GM12878 (cell line): ENCODE results near the gene SMIM35. TPM values are rescaled to one million over a fixed set of nuclear protein-coding genes. Genes with fewer than 3 reads are reported as not detected.

Source experiments
- ATAC-seq: fragments of 200-7000 bp; cut with Tn5 transposase; 3 replicates; pipeline ENCODE4 v1.9.1; 2020; ENCODE audit warnings: mild to moderate bottlenecking, moderate library complexity
- BruUV-seq: library from RNA; stranded (reverse); fragments of 400-500 nt; replicated peaks from 2 replicates; lab custom pipeline; 2021; lab: Mats Ljungman, UMichigan
- CTCF ChIA-PET: fragments of 300-600 bp; sonication (Branson Sonifier 250); formaldehyde crosslinking; extraction: SDS; loops from one replicate; lab custom pipeline; 2021; ENCODE audit warnings: inconsistent platforms; lab: Yijun Ruan, JAX
- POLR2A ChIA-PET: fragments of 350-600 bp; formaldehyde crosslinking; extraction: SDS; loops from one replicate; lab custom pipeline; 2021; ENCODE audit warnings: inconsistent platforms; lab: Charles Lee
- RAD21 ChIA-PET: fragments of 300-600 bp; sonication (Branson Sonifier 250); formaldehyde crosslinking; loops from one replicate; lab custom pipeline; 2023; ENCODE audit warnings: antibody characterized with exemption; ENCODE audit not compliant: unreplicated experiment; lab: Charles Lee
- SMC1A ChIA-PET: fragments of 300-600 bp; sonication (Branson Sonifier 250); formaldehyde crosslinking; loops from one replicate; lab custom pipeline; 2023; ENCODE audit not compliant: unreplicated experiment, uncharacterized antibody; lab: Charles Lee
- DNase-seq: peaks from one replicate; pipeline ENCODE4 v3.0.0-alpha.2; 2011; ENCODE audit warnings: low read depth, low spot score
- FAIRE-seq: peaks from 3 replicates; lab custom pipeline; 2011; peaks lifted over from hg19 to GRCh38; lab: Jason Lieb, UNC
- H2AFZ ChIP-seq: 2 replicates; pipeline ENCODE4 v1.6.0; 2011; ENCODE audit warnings: low read depth, low read length, control low read depth; ENCODE audit not compliant: control insufficient read depth
- H3K27ac ChIP-seq: 2 replicates; pipeline ENCODE4 v1.5.1; 2011; ENCODE audit warnings: control low read depth; ENCODE audit not compliant: control insufficient read depth, insufficient read depth
- H3K27me3 ChIP-seq, 2 experiments: replicated peaks in 1 of 2; 2 replicates each; pipeline versions ENCODE4 v1.6.0 to v1.6.1; 2011; ENCODE audit warnings: low read length in 1 of 2; ENCODE audit not compliant: control insufficient read depth in 2 of 2, insufficient read depth in 2 of 2
- H3K36me3 ChIP-seq, 2 experiments: 2 replicates each; pipeline ENCODE4 v1.5.1; 2011; ENCODE audit warnings: low read length in 1 of 2; ENCODE audit not compliant: control insufficient read depth in 2 of 2, insufficient read depth in 2 of 2
- H3K4me1 ChIP-seq: 2 replicates; pipeline ENCODE4 v1.6.1; 2011; ENCODE audit warnings: mild to moderate bottlenecking, low read length, moderate library complexity, mixed read lengths; ENCODE audit not compliant: control insufficient read depth, insufficient read depth
- H3K4me2 ChIP-seq: 2 replicates; pipeline ENCODE4 v1.6.0; 2011; ENCODE audit warnings: control low read depth; ENCODE audit not compliant: control insufficient read depth, insufficient read depth
- H3K4me3 ChIP-seq: fragments of 200-600 bp; sonication (generic); 2 replicates; pipeline ENCODE4 v1.5.1; 2016
- H3K79me2 ChIP-seq: 2 replicates; pipeline ENCODE4 v1.6.0; 2011; ENCODE audit warnings: low read length; ENCODE audit not compliant: control insufficient read depth, insufficient read depth
- H3K9ac ChIP-seq: 2 replicates; pipeline ENCODE4 v1.8.0; 2011; ENCODE audit warnings: low read length, control low read depth, mixed read lengths; ENCODE audit not compliant: control insufficient read depth, insufficient read depth
- H3K9me3 ChIP-seq: replicated peaks from 3 replicates; pipeline ENCODE4 v1.5.1; 2011; ENCODE audit warnings: mild to moderate bottlenecking, low read length; ENCODE audit not compliant: control insufficient read depth, insufficient read depth
- H4K20me1 ChIP-seq: 2 replicates; pipeline ENCODE4 v1.6.0; 2011; ENCODE audit not compliant: control insufficient read depth, insufficient read depth
- BMI1 ChIP-seq: fragments of 450-650 bp; IDR thresholded peaks from 2 replicates; pipeline ENCODE4 v1.6.1; 2016; ENCODE audit warnings: mild to moderate bottlenecking, moderate library complexity, borderline replicate concordance
- CHD1 ChIP-seq: IDR thresholded peaks from 2 replicates; pipeline ENCODE4 v1.6.1; 2012; ENCODE audit warnings: low read depth, low read length, improper control_type of control experiment
- CHD2 ChIP-seq: IDR thresholded peaks from 2 replicates; pipeline ENCODE4 v1.6.1; 2011; ENCODE audit warnings: low read depth, low read length, improper control_type of control experiment, borderline replicate concordance
- CREB1 ChIP-seq: IDR thresholded peaks from 2 replicates; pipeline ENCODE4 v1.6.1; 2012; ENCODE audit warnings: low read depth, mild to moderate bottlenecking, inconsistent platforms
- GABPA ChIP-seq: IDR thresholded peaks from 2 replicates; pipeline ENCODE4 v1.6.1; 2014; ENCODE audit warnings: antibody characterized with exemption, low read depth, mild to moderate bottlenecking, inconsistent platforms
- HCFC1 ChIP-seq: fragments of 150-350 bp; IDR thresholded peaks from 2 replicates; pipeline ENCODE4 v1.6.1; 2014; ENCODE audit warnings: low read length
- PRDM15 ChIP-seq: fragments of 450-650 bp; formaldehyde crosslinking; IDR thresholded peaks from 2 replicates; pipeline ENCODE4 v1.4.0; 2020; ENCODE audit warnings: mild to moderate bottlenecking, moderate library complexity
- RAD51 ChIP-seq: fragments of 450-650 bp; IDR thresholded peaks from 2 replicates; pipeline ENCODE4 v1.6.1; 2016; ENCODE audit warnings: moderate library complexity, mild to moderate bottlenecking, inconsistent platforms
- RBBP5 ChIP-seq: fragments of 200-600 bp; sonication (generic); conservative IDR thresholded peaks from 2 replicates; pipeline ENCODE4 v1.6.1; 2016
- RELA ChIP-seq: fragments of 450-650 bp; IDR thresholded peaks from 2 replicates; pipeline ENCODE4 v1.8.0; 2014; ENCODE audit warnings: borderline replicate concordance; ENCODE audit not compliant: partially characterized antibody
- SKIL ChIP-seq: fragments of 450-650 bp; IDR thresholded peaks from 2 replicates; pipeline ENCODE4 v1.6.1; 2017; ENCODE audit warnings: mild to moderate bottlenecking, low read depth, inconsistent platforms; ENCODE audit not compliant: poor library complexity, severe bottlenecking
- SRF ChIP-seq, 2 experiments: IDR thresholded peaks; 2 replicates each; pipeline ENCODE4 v1.6.1; 2011; ENCODE audit warnings: low read depth in 2 of 2, low read length in 2 of 2, mild to moderate bottlenecking in 1 of 2, moderate library complexity in 1 of 2
- TCF7 ChIP-seq: IDR thresholded peaks from 2 replicates; pipeline ENCODE4 v1.6.1; 2014; ENCODE audit warnings: antibody characterized with exemption, borderline replicate concordance
- ZBTB4 ChIP-seq: fragments of 450-650 bp; formaldehyde crosslinking; IDR thresholded peaks from 2 replicates; pipeline ENCODE4 v1.4.0; 2022; ENCODE audit warnings: mild to moderate bottlenecking, moderate library complexity
- WGBS: methylation state at CpG from one replicate; pipeline ENCODE4 v1.1.6; 2016; ENCODE audit warnings: low lambda C conversion rate; ENCODE audit not compliant: insufficient replicate concordance, insufficient coverage; ENCODE audit errors: missing lambda C conversion rate; 5-methylcytosine and 5-hydroxymethylcytosine counted together
- in situ Hi-C: fragments of 300-500 bp; cut with MboI; formaldehyde crosslinking; loops from 9 replicates; pipeline ENCODE4 v1.14.3; 2018; ENCODE audit warnings: mixed read lengths
- intact Hi-C: fragments of 100-400 bp; cut with micrococcal nuclease; formaldehyde crosslinking; loops from one replicate; pipeline ENCODE4 v1.14.2; 2022; ENCODE audit not compliant: unreplicated experiment
- polyA plus RNA-seq, 11 experiments: library from polyadenylated mRNA; depleted of rRNA in 4 of 11; unstranded in 6 of 11; stranded (reverse) in 5 of 11; fragments of >200 nt; fragmentation: Nextera tagmentation in 4 of 11; fragmentation: Illumina TruSeq in 1 of 11; extraction: Ambion mirVana in 4 of 11; extraction: Trizol in 1 of 11; gene quantifications; 1 replicate in 1 of 11; 2 replicates in 10 of 11; pipeline versions ENCODE4 v1.2.1 to v1.2.3, GENCODE V29; 2011 to 2016; ENCODE audit warnings: inconsistent platforms in 2 of 11, missing spikeins in 2 of 11, low read depth in 1 of 11
- total RNA-seq, 4 experiments: library from RNA; depleted of rRNA in 3 of 4; stranded (reverse); fragments of >200 nt in 3 of 4; fragmentation: Illumina TruSeq in 1 of 4; extraction: Trizol in 1 of 4; gene quantifications; 2 replicates each; pipeline versions ENCODE4 v1.2.1 to v1.2.3, GENCODE V29; 2013 to 2021

Gene SMIM35
- total and polyA plus RNA-seq, 10 of the 15 experiments (the other 5 are each of a cell fraction or from before 2014, with no cell fraction given): 0.02 to 1.1 (median 0.05) TPM; not detected in 5

DNA sequence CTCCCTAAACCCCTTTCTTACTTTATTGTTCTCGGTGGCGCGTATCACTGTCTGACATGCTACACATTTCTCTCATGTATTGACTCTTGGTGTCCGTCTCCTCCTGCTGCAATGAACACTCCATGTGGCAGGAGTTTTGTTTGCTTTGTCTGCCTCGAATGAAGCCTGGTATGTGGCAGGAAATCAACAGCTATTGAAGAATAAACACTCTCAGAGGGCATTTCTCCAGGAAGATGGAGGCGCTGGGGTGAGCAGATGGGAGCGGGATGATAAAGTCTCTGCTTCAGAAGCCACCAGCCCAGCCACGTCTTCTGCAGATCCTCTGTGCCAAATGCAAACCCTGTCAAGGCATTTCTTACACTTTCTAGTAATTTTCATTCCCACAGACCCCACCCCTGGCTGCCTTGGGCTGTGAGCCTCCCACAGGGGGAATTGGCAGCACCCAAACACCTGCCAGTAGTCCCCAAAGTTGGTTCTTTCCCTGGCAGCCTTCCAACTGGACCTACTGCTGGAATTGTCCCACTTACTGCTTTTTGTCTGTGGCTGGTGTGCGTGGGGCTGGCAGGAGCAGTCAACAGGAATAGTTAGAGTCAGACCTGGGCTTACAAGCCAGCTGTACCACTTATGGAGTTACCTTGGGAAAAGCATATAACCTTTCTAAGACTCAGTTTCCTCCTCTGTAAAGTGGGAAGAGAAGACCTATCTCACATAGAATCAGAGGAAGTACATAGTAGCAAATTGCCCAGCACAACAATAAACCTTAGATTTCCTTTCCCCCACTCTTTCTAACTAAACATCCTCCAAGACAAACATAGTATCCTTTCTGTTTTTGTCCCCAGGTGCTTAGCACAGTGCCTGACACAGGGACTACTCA, 113.9 kb downstream of the SMIM35 start:
- 84% methylated on average over 9 of the region's 9 CpGs for WGBS
- Histone ChIP-seq H3K79me2 (no peaks in the 10 kb centered on the region), H4K20me1 (no peaks in the 10 kb centered on the region), H3K27me3 (no peaks in the 10 kb centered on the region), H3K36me3 (no peaks in the 10 kb centered on the region), H3K4me3 (no peak overlapping the region), H3K27ac (no peak overlapping the region), H3K9me3 (no peaks in the 10 kb centered on the region), H3K9ac (no peak overlapping the region), H3K4me2 (no peak overlapping the region), H2AFZ (no peak overlapping the region), H3K4me1 (peaks cover 13% of the 10 kb centered on the region)
- no peak for ATAC-seq
- in situ Hi-C loops (no loop called here), intact Hi-C loops (no loop called here)
- ChIA-PET CTCF (interaction anchor here (1.4 to 1.5 kb wide), 2 partner anchors 13 to 80 kb away, joined by 4 to 6 read pairs; partner anchors contain the start of gene IL10RA), SMC1A (interaction anchor here (0.8 to 2.8 kb wide), 7 partner anchors 12 to 158 kb away, joined by 3 to 20 read pairs (median 5); partner anchors contain the start of gene IL10RA), RAD21 (interaction anchor here (0.6 to 3.3 kb wide), 4 partner anchors 9 to 26 kb away, joined by 3 to 26 read pairs (median 8); partner anchors contain the start of gene IL10RA), POLR2A (interaction anchor here (2.2 to 3.1 kb wide), 2 partner anchors 12 to 14 kb away, joined by 13 read pairs; partner anchors contain the start of gene IL10RA)
- FAIRE-seq: no peak
- no TSS peak for BruUV-seq
- DNase-seq: no peak
- TF ChIP-seq SKIL (no peak), RBBP5 (no peak), RAD51 (no peak), CHD2 (no peak), SRF (IDR thresholded peaks at IDR 0.05; ENCODE audit: low read depth in 2 of 2, low read length in 2 of 2) (no peak), CREB1 (no peak), CHD1 (no peak), HCFC1 (no peak), BMI1 (no peak), RELA (no peak), TCF7 (no peak), ZBTB4 (CRISPR knock-in tag) (no peak), GABPA (no peak), PRDM15 (CRISPR knock-in tag) (no peak)
